Endothelial cell of umbilical vein (primary cell): Measurements from ENCODE around the gene PRKAG2.

ENCODE experiments used
- CTCF ChIP-seq, 2 donors: IDR thresholded peaks; 1 replicate in 1 of 2; 2 replicates in 1 of 2; pipeline ENCODE4 v1.5.1; 2011; ENCODE audit warnings: low read length in 2 of 2, mild to moderate bottlenecking in 2 of 2, moderate library complexity in 2 of 2, control low read depth in 1 of 2, inconsistent platforms in 1 of 2, low read depth in 1 of 2; ENCODE audit not compliant: insufficient read depth in 1 of 2; ENCODE audit errors: extremely low read depth in 1 of 2
- EZH2 ChIP-seq: IDR thresholded peaks from 2 replicates; pipeline ENCODE4 v1.6.1; 2012; ENCODE audit warnings: borderline replicate concordance, low read depth, mild to moderate bottlenecking, moderate library complexity, low read length, inconsistent platforms; ENCODE audit not compliant: severe bottlenecking
- FOS ChIP-seq: IDR thresholded peaks from 2 replicates; pipeline ENCODE4 v1.6.1; 2011; ENCODE audit warnings: mild to moderate bottlenecking, low read length, moderate library complexity, borderline replicate concordance; ENCODE audit not compliant: insufficient read depth
- JUN ChIP-seq: IDR thresholded peaks from 2 replicates; pipeline ENCODE4 v1.6.1; 2011; ENCODE audit warnings: borderline replicate concordance, low read depth; ENCODE audit not compliant: insufficient read length, insufficient read depth
- MAX ChIP-seq: IDR thresholded peaks from 2 replicates; pipeline ENCODE4 v1.6.1; 2011; ENCODE audit not compliant: insufficient read depth, insufficient read length
- MYC ChIP-seq: IDR thresholded peaks from one replicate; pipeline ENCODE4 v1.6.1; 2011; ENCODE audit warnings: mild to moderate bottlenecking, low read depth, low read length
- POLR2A ChIP-seq: IDR thresholded peaks from 2 replicates; pipeline ENCODE4 v1.6.1; 2012; ENCODE audit warnings: low read depth, mild to moderate bottlenecking, control low read depth, low read length
- POLR2AphosphoS5 ChIP-seq: IDR thresholded peaks from 2 replicates; pipeline ENCODE4 v1.6.1; 2012; ENCODE audit warnings: low read depth, mild to moderate bottlenecking, control low read depth, low read length, moderate library complexity; ENCODE audit not compliant: insufficient read depth

GRCh38 chr7:151866761-151867655, 9.9 kb downstream of the PRKAG2 start:
- no peak for TF ChIP-seq POLR2A
- no peak for TF ChIP-seq MAX
- TF ChIP-seq CTCF (IDR thresholded peaks at IDR 0.05; ENCODE audit: extremely low read depth in 1 of 2, insufficient read depth in 1 of 2, low read depth in 1 of 2, low read length in 2 of 2), result no peak
- TF ChIP-seq POLR2AphosphoS5, result no peak
- no peak for TF ChIP-seq EZH2
- no peak for TF ChIP-seq FOS
- TF ChIP-seq MYC, result no peak
- no peak for TF ChIP-seq JUN
